A673 (cell line): ENCODE measurements around the gene TRPM3. TPM values are rescaled to one million over a fixed set of nuclear protein-coding genes. Genes with fewer than 3 reads are reported as not detected.

ENCODE experiments used
- BruUV-seq: library from RNA; stranded (reverse); fragments of 400-500 nt; replicated peaks from 2 replicates; lab custom pipeline; 2021; lab: Mats Ljungman, UMichigan
- CTCF ChIA-PET: fragments of 300-600 bp; sonication (Branson Sonifier 250); formaldehyde crosslinking; loops from one replicate; lab custom pipeline; 2022; ENCODE audit warnings: antibody characterized with exemption; lab: Charles Lee
- POLR2A ChIA-PET: fragments of 300-600 bp; sonication (Branson Sonifier 250); formaldehyde crosslinking; loops from one replicate; lab custom pipeline; 2022; ENCODE audit warnings: antibody characterized with exemption; ENCODE audit not compliant: low non-redundant PET; lab: Charles Lee
- DNase-seq: peaks from one replicate; pipeline ENCODE4 v3.0.0-alpha.2; 2015; ENCODE audit warnings: low spot score
- H3K27ac ChIP-seq: fragments of 200-600 bp; sonication (generic); 2 replicates; pipeline ENCODE4 v1.5.1; 2016; ENCODE audit warnings: mixed run types, low read depth, mild to moderate bottlenecking, mixed read lengths, antibody characterized with exemption, low read length; ENCODE audit not compliant: poor library complexity, severe bottlenecking
- H3K27me3 ChIP-seq: fragments of 200-600 bp; sonication (generic); replicated peaks from 2 replicates; pipeline ENCODE4 v1.6.1; 2017; ENCODE audit warnings: mixed run types, low read depth, mild to moderate bottlenecking, mixed read lengths, antibody characterized with exemption, low read length; ENCODE audit not compliant: insufficient read depth, poor library complexity
- H3K36me3 ChIP-seq: fragments of 200-600 bp; sonication (generic); 2 replicates; pipeline ENCODE4 v1.6.1; 2016; ENCODE audit warnings: mixed run types, mild to moderate bottlenecking, mixed read lengths, antibody characterized with exemption, low read length; ENCODE audit not compliant: insufficient read depth, poor library complexity, severe bottlenecking
- H3K4me1 ChIP-seq: fragments of 200-600 bp; sonication (generic); 2 replicates; pipeline ENCODE4 v1.6.1; 2017; ENCODE audit warnings: mixed run types, mild to moderate bottlenecking, mixed read lengths, antibody characterized with exemption, low read length; ENCODE audit not compliant: insufficient read depth, poor library complexity, severe bottlenecking
- H3K4me3 ChIP-seq: fragments of 200-600 bp; sonication (generic); 2 replicates; pipeline ENCODE4 v1.5.1; 2016; ENCODE audit warnings: low read depth, mixed run types, mild to moderate bottlenecking, mixed read lengths, low read length; ENCODE audit not compliant: poor library complexity, severe bottlenecking
- H3K9me3 ChIP-seq: fragments of 200-600 bp; sonication (generic); 2 replicates; pipeline ENCODE4 v1.6.1; 2016; ENCODE audit warnings: mixed run types, low read depth, mild to moderate bottlenecking, mixed read lengths, antibody characterized with exemption, low read length; ENCODE audit not compliant: poor library complexity, severe bottlenecking
- CTCF ChIP-seq: fragments of 300-800, 200-600 bp; sonication (generic); conservative IDR thresholded peaks from 2 replicates; pipeline ENCODE4 v1.5.1; 2017; ENCODE audit warnings: low read depth, mild to moderate bottlenecking, antibody characterized with exemption, low read length, moderate library complexity, mixed read lengths
- EZH2 ChIP-seq: fragments of 200-600 bp; sonication (generic); IDR thresholded peaks from 2 replicates; pipeline ENCODE4 v1.6.1; 2017; ENCODE audit warnings: borderline replicate concordance, low read depth, mild to moderate bottlenecking, mixed read lengths, antibody characterized with exemption, low read length; ENCODE audit not compliant: poor library complexity, severe bottlenecking
- intact Hi-C: fragments of 100-400 bp; cut with micrococcal nuclease; formaldehyde crosslinking; loops from one replicate; pipeline ENCODE4 v1.10.0; 2022; ENCODE audit not compliant: unreplicated experiment
- total RNA-seq: library from RNA; stranded (reverse); gene quantifications from 2 replicates; pipeline ENCODE4 v1.2.3, GENCODE V29; 2021

Gene TRPM3
- total RNA-seq, 1 experiment from 2014 or later: not detected

GRCh38 chr9:70950270-70950669 is 171.2 kb downstream of the TRPM3 start:
- DNase-seq: no peak
- POLR2A ChIA-PET: no interaction called here
- Histone ChIP-seq H3K27ac (no peak overlapping the region), H3K9me3 (no peaks in the 10 kb centered on the region), H3K4me1 (no peaks in the 10 kb centered on the region), H3K27me3 (no peaks in the 10 kb centered on the region), H3K4me3 (no peak overlapping the region), H3K36me3 (no peaks in the 10 kb centered on the region)
- intact Hi-C loops: no loop called here
- TF ChIP-seq EZH2 (no peak), CTCF (no peak)
- no TSS peak for BruUV-seq
- CTCF ChIA-PET: no interaction called here

GRCh38 chr9:70949239-70949638 is 172.2 kb downstream of the TRPM3 start:
- Histone ChIP-seq H3K4me3 (no peak overlapping the region), H3K27me3 (no peaks in the 10 kb centered on the region), H3K4me1 (no peaks in the 10 kb centered on the region), H3K27ac (no peak overlapping the region), H3K36me3 (no peaks in the 10 kb centered on the region), H3K9me3 (no peaks in the 10 kb centered on the region)
- intact Hi-C loops: no loop called here
- POLR2A ChIA-PET: no interaction called here
- DNase-seq: no peak
- CTCF ChIA-PET: no interaction called here
- TF ChIP-seq EZH2: no peak
- TF ChIP-seq CTCF: no peak
- BruUV-seq: no TSS peak

GRCh38 chr9:70948744-70949143 is 172.7 kb downstream of the TRPM3 start:
- Histone ChIP-seq H3K27me3 (no peaks in the 10 kb centered on the region), H3K27ac (no peak overlapping the region), H3K36me3 (no peaks in the 10 kb centered on the region), H3K4me3 (no peak overlapping the region), H3K4me1 (no peaks in the 10 kb centered on the region), H3K9me3 (no peaks in the 10 kb centered on the region)
- BruUV-seq: no TSS peak
- no peak for TF ChIP-seq EZH2
- TF ChIP-seq CTCF: no peak
- intact Hi-C loops: no loop called here
- ChIA-PET CTCF (no interaction called here), POLR2A (no interaction called here)
- no peak for DNase-seq
